GM12878 (cell line): Measurements from ENCODE around the gene FAM110A. TPM values are rescaled to one million over a fixed set of nuclear protein-coding genes. Genes with fewer than 3 reads are reported as not detected.
A peak's percentile ranks its signal among the peaks of the same experiment; 100 is the strongest.

Experiments
- ATAC-seq: fragments of 200-7000 bp; cut with Tn5 transposase; 3 replicates; pipeline ENCODE4 v1.9.1; 2020; ENCODE audit warnings: mild to moderate bottlenecking, moderate library complexity
- BruUV-seq: library from RNA; stranded (reverse); fragments of 400-500 nt; replicated peaks from 2 replicates; lab custom pipeline; 2021; lab: Mats Ljungman, UMichigan
- CTCF ChIA-PET: fragments of 300-600 bp; sonication (Branson Sonifier 250); formaldehyde crosslinking; extraction: SDS; loops from one replicate; lab custom pipeline; 2021; ENCODE audit warnings: inconsistent platforms; lab: Yijun Ruan, JAX
- POLR2A ChIA-PET: fragments of 350-600 bp; formaldehyde crosslinking; extraction: SDS; loops from one replicate; lab custom pipeline; 2021; ENCODE audit warnings: inconsistent platforms; lab: Charles Lee
- RAD21 ChIA-PET: fragments of 300-600 bp; sonication (Branson Sonifier 250); formaldehyde crosslinking; loops from one replicate; lab custom pipeline; 2023; ENCODE audit warnings: antibody characterized with exemption; ENCODE audit not compliant: unreplicated experiment; lab: Charles Lee
- SMC1A ChIA-PET: fragments of 300-600 bp; sonication (Branson Sonifier 250); formaldehyde crosslinking; loops from one replicate; lab custom pipeline; 2023; ENCODE audit not compliant: unreplicated experiment, uncharacterized antibody; lab: Charles Lee
- DNase-seq: peaks from one replicate; pipeline ENCODE4 v3.0.0-alpha.2; 2011; ENCODE audit warnings: low read depth, low spot score
- FAIRE-seq: peaks from 3 replicates; lab custom pipeline; 2011; peaks lifted over from hg19 to GRCh38; lab: Jason Lieb, UNC
- H2AFZ ChIP-seq: 2 replicates; pipeline ENCODE4 v1.6.0; 2011; ENCODE audit warnings: low read depth, low read length, control low read depth; ENCODE audit not compliant: control insufficient read depth
- H3K27ac ChIP-seq: 2 replicates; pipeline ENCODE4 v1.5.1; 2011; ENCODE audit warnings: control low read depth; ENCODE audit not compliant: control insufficient read depth, insufficient read depth
- H3K27me3 ChIP-seq, 2 experiments: replicated peaks in 1 of 2; 2 replicates each; pipeline versions ENCODE4 v1.6.0 to v1.6.1; 2011; ENCODE audit warnings: low read length in 1 of 2; ENCODE audit not compliant: control insufficient read depth in 2 of 2, insufficient read depth in 2 of 2
- H3K36me3 ChIP-seq, 2 experiments: 2 replicates each; pipeline ENCODE4 v1.5.1; 2011; ENCODE audit warnings: low read length in 1 of 2; ENCODE audit not compliant: control insufficient read depth in 2 of 2, insufficient read depth in 2 of 2
- H3K4me1 ChIP-seq: 2 replicates; pipeline ENCODE4 v1.6.1; 2011; ENCODE audit warnings: mild to moderate bottlenecking, low read length, moderate library complexity, mixed read lengths; ENCODE audit not compliant: control insufficient read depth, insufficient read depth
- H3K4me2 ChIP-seq: 2 replicates; pipeline ENCODE4 v1.6.0; 2011; ENCODE audit warnings: control low read depth; ENCODE audit not compliant: control insufficient read depth, insufficient read depth
- H3K4me3 ChIP-seq: fragments of 200-600 bp; sonication (generic); 2 replicates; pipeline ENCODE4 v1.5.1; 2016
- H3K79me2 ChIP-seq: 2 replicates; pipeline ENCODE4 v1.6.0; 2011; ENCODE audit warnings: low read length; ENCODE audit not compliant: control insufficient read depth, insufficient read depth
- H3K9ac ChIP-seq: 2 replicates; pipeline ENCODE4 v1.8.0; 2011; ENCODE audit warnings: low read length, control low read depth, mixed read lengths; ENCODE audit not compliant: control insufficient read depth, insufficient read depth
- H3K9me3 ChIP-seq: replicated peaks from 3 replicates; pipeline ENCODE4 v1.5.1; 2011; ENCODE audit warnings: mild to moderate bottlenecking, low read length; ENCODE audit not compliant: control insufficient read depth, insufficient read depth
- H4K20me1 ChIP-seq: 2 replicates; pipeline ENCODE4 v1.6.0; 2011; ENCODE audit not compliant: control insufficient read depth, insufficient read depth
- ZBTB4 ChIP-seq: fragments of 450-650 bp; formaldehyde crosslinking; IDR thresholded peaks from 2 replicates; pipeline ENCODE4 v1.4.0; 2022; ENCODE audit warnings: mild to moderate bottlenecking, moderate library complexity
- WGBS: methylation state at CpG from one replicate; pipeline ENCODE4 v1.1.6; 2016; ENCODE audit warnings: low lambda C conversion rate; ENCODE audit not compliant: insufficient replicate concordance, insufficient coverage; ENCODE audit errors: missing lambda C conversion rate; 5-methylcytosine and 5-hydroxymethylcytosine counted together
- in situ Hi-C: fragments of 300-500 bp; cut with MboI; formaldehyde crosslinking; loops from 9 replicates; pipeline ENCODE4 v1.14.3; 2018; ENCODE audit warnings: mixed read lengths
- intact Hi-C: fragments of 100-400 bp; cut with micrococcal nuclease; formaldehyde crosslinking; loops from one replicate; pipeline ENCODE4 v1.14.2; 2022; ENCODE audit not compliant: unreplicated experiment
- polyA plus RNA-seq, 11 experiments: library from polyadenylated mRNA; depleted of rRNA in 4 of 11; unstranded in 6 of 11; stranded (reverse) in 5 of 11; fragments of >200 nt; fragmentation: Nextera tagmentation in 4 of 11; fragmentation: Illumina TruSeq in 1 of 11; extraction: Ambion mirVana in 4 of 11; extraction: Trizol in 1 of 11; gene quantifications; 1 replicate in 1 of 11; 2 replicates in 10 of 11; pipeline versions ENCODE4 v1.2.1 to v1.2.3, GENCODE V29; 2011 to 2016; ENCODE audit warnings: inconsistent platforms in 2 of 11, missing spikeins in 2 of 11, low read depth in 1 of 11
- total RNA-seq, 4 experiments: library from RNA; depleted of rRNA in 3 of 4; stranded (reverse); fragments of >200 nt in 3 of 4; fragmentation: Illumina TruSeq in 1 of 4; extraction: Trizol in 1 of 4; gene quantifications; 2 replicates each; pipeline versions ENCODE4 v1.2.1 to v1.2.3, GENCODE V29; 2013 to 2021

The FAM110A gene
- total and polyA plus RNA-seq, 10 of the 15 experiments (the other 5 are each of a cell fraction or from before 2014, with no cell fraction given) = 1.1 to 14.8 (median 7.4) TPM

GRCh38 chr20:891058-891705, 57.7 kb downstream of the FAM110A start:
- ChIA-PET SMC1A (no interaction called here), POLR2A (no interaction called here), RAD21 (interaction anchor here (0.6 kb wide), 1 partner anchor 958 kb away, joined by 6 read pairs; no protein-coding TSS in a partner anchor), CTCF (interaction anchor here (1.5 to 1.6 kb wide), 2 partner anchors 15 to 64 kb away, joined by 3 to 4 read pairs; no protein-coding TSS in a partner anchor)
- H2AFZ ChIP-seq = no peak overlapping the region
- in situ Hi-C loops (no loop called here), intact Hi-C loops (no loop called here)
- H3K9ac ChIP-seq = no peak overlapping the region
- no peaks in the 10 kb centered on the region; a peak in 1 of 4 replicates for H3K27me3 ChIP-seq
- peaks cover 4% of the 10 kb centered on the region for H3K4me1 ChIP-seq
- no peak overlapping the region; the same call in 1 of the 2 replicates for H3K4me2 ChIP-seq
- H3K36me3 ChIP-seq = no peaks in the 10 kb centered on the region
- no TSS peak for BruUV-seq
- DNase-seq (no peak), FAIRE-seq (no peak), ATAC-seq (peak; percentile 7; the same call in 1 of the 3 replicates)
- no peak overlapping the region for H3K27ac ChIP-seq
- no peak for TF ChIP-seq ZBTB4 (CRISPR knock-in tag)
- 24% methylated on average over 6 of the region's 6 CpGs for whole genome bisulfite sequencing
- H3K4me3 ChIP-seq = no peak overlapping the region
- no peaks in the 10 kb centered on the region for H3K79me2 ChIP-seq
- H3K9me3 ChIP-seq = no peaks in the 10 kb centered on the region; the same call in 2 of the 3 replicates
- no peaks in the 10 kb centered on the region for H4K20me1 ChIP-seq
